B cell (primary cell): ENCODE data around the gene ATP5F1E. TPM values are rescaled to one million over a fixed set of nuclear protein-coding genes. Genes with fewer than 3 reads are reported as not detected.

Experiments used
- ATAC-seq: fragments of 200-7000 bp; cut with Tn5 transposase; one replicate; pipeline ENCODE4 v1.10.0; 2021; ENCODE audit warnings: low read depth, mild to moderate bottlenecking, moderate number of reproducible peaks, moderate library complexity
- CTCF ChIA-PET: fragments of 350-600 bp; sonication (Branson Sonifier 250); formaldehyde crosslinking; loops from one replicate; lab custom pipeline; 2021; ENCODE audit warnings: antibody characterized with exemption, inconsistent platforms; lab: Charles Lee
- POLR2A ChIA-PET: fragments of 350-600 bp; sonication (Branson Sonifier 250); formaldehyde crosslinking; loops from one replicate; lab custom pipeline; 2021; ENCODE audit warnings: antibody characterized with exemption; lab: Charles Lee
- DNase-seq: peaks from one replicate; pipeline ENCODE4 v3.0.0; 2013
- H2AFZ ChIP-seq: 2 replicates; pipeline ENCODE4 v1.6.1; 2012; ENCODE audit warnings: mild to moderate bottlenecking, low read depth, low read length; ENCODE audit not compliant: insufficient read depth, poor library complexity, severe bottlenecking
- H3K27ac ChIP-seq, 2 donors: 1 replicate in 1 of 2; 2 replicates in 1 of 2; pipeline ENCODE4 v1.5.1; 2012 to 2013; ENCODE audit warnings: low read length in 2 of 2, mild to moderate bottlenecking in 2 of 2, moderate library complexity in 1 of 2
- H3K27me3 ChIP-seq, 4 experiments: fragments of 200-600 bp in 1 of 4; sonication (generic) in 1 of 4; replicated peaks in 1 of 4; 1 replicate in 2 of 4; 2 replicates in 2 of 4; pipeline versions ENCODE4 v1.6.1 to v1.7.0; 2013 to 2016; ENCODE audit warnings: low read length in 3 of 4, mild to moderate bottlenecking in 2 of 4, mixed read lengths in 1 of 4, moderate library complexity in 1 of 4; ENCODE audit not compliant: insufficient read depth in 4 of 4, control insufficient read depth in 3 of 4; ENCODE audit errors: control extremely low read depth in 1 of 4
- H3K36me3 ChIP-seq, 2 experiments: replicated peaks in 1 of 2; 1 replicate in 1 of 2; 2 replicates in 1 of 2; pipeline versions ENCODE4 v1.6.1 to v1.7.1; 2013; ENCODE audit warnings: low read length in 1 of 2; ENCODE audit not compliant: insufficient read depth in 2 of 2, control insufficient read depth in 1 of 2; ENCODE audit errors: control extremely low read depth in 1 of 2, extremely low read depth in 1 of 2
- H3K4me1 ChIP-seq, 2 donors: fragments of 200-600 bp in 1 of 2; sonication (generic) in 1 of 2; 1 replicate in 1 of 2; 2 replicates in 1 of 2; pipeline versions ENCODE4 v1.5.1 to v1.6.1; 2013 to 2017; ENCODE audit warnings: low read length in 2 of 2; ENCODE audit not compliant: control insufficient read depth in 2 of 2, insufficient read depth in 2 of 2
- H3K4me2 ChIP-seq: replicated peaks from 2 replicates; pipeline ENCODE3; 2012; ENCODE audit warnings: mild to moderate bottlenecking, low read depth, low read length; ENCODE audit not compliant: poor library complexity, severe bottlenecking
- H3K4me3 ChIP-seq, 5 experiments: fragments of 200-600 bp in 1 of 5; sonication (generic) in 1 of 5; 1 replicate in 3 of 5; 2 replicates in 2 of 5; pipeline versions ENCODE4 v1.5.1 to v1.7.0; 2011 to 2016; ENCODE audit warnings: low read length in 4 of 5, mild to moderate bottlenecking in 4 of 5, low read depth in 2 of 5, control low read depth in 1 of 5, moderate library complexity in 1 of 5; ENCODE audit not compliant: insufficient read depth in 1 of 5; ENCODE audit errors: control extremely low read depth in 1 of 5, extremely low read depth in 1 of 5
- H3K79me2 ChIP-seq: fragments of 200-600 bp; sonication (generic); one replicate; pipeline ENCODE4 v1.6.0; 2016; ENCODE audit warnings: low read length; ENCODE audit not compliant: control insufficient read depth, insufficient read depth
- H3K9ac ChIP-seq: fragments of 200-600 bp; sonication (generic); 2 replicates; pipeline ENCODE4 v1.6.1; 2017; ENCODE audit warnings: mild to moderate bottlenecking, low read length, moderate library complexity
- H3K9me3 ChIP-seq, 3 donors: one replicate each; pipeline versions ENCODE4 v1.6.1 to v1.7.1; 2013; ENCODE audit warnings: low read length in 2 of 3; ENCODE audit not compliant: control insufficient read depth in 2 of 3, insufficient read depth in 1 of 3; ENCODE audit errors: control extremely low read depth in 1 of 3
- H4K20me1 ChIP-seq: 2 replicates; pipeline ENCODE4 v1.6.0; 2012; ENCODE audit warnings: mild to moderate bottlenecking, low read length; ENCODE audit not compliant: insufficient read depth, control insufficient read depth, poor library complexity, severe bottlenecking
- H3K27ac Mint-ChIP-seq: one replicate; pipeline ENCODE4 v1.8.0; 2021; ENCODE audit warnings: mixed read lengths
- H3K27me3 Mint-ChIP-seq: one replicate; pipeline ENCODE4 v1.8.0; 2021; ENCODE audit warnings: mixed read lengths
- H3K4me1 Mint-ChIP-seq: one replicate; pipeline ENCODE4 v1.8.0; 2021; ENCODE audit warnings: mixed read lengths
- H3K4me3 Mint-ChIP-seq: one replicate; pipeline ENCODE4 v1.8.0; 2021; ENCODE audit warnings: mixed read lengths
- H3K9me3 Mint-ChIP-seq: one replicate; pipeline ENCODE4 v1.8.0; 2022; ENCODE audit warnings: mixed read lengths; ENCODE audit not compliant: insufficient read depth
- CTCF ChIP-seq: fragments of 200-600 bp; IDR thresholded peaks from one replicate; pipeline ENCODE4 v1.8.0; 2022; ENCODE audit warnings: antibody characterized with exemption, mild to moderate bottlenecking
- EZH2 ChIP-seq: IDR thresholded peaks from 2 replicates; pipeline ENCODE4 v1.6.1; 2012; ENCODE audit warnings: borderline replicate concordance, low read depth, mild to moderate bottlenecking, moderate library complexity, low read length; ENCODE audit not compliant: insufficient read depth, poor library complexity, severe bottlenecking
- WGBS: methylation state at CpG from one replicate; pipeline ENCODE4 v1.1.5; 2013; ENCODE audit warnings: missing lambda C conversion rate; ENCODE audit not compliant: insufficient coverage; 5-methylcytosine and 5-hydroxymethylcytosine counted together
- intact Hi-C: fragments of 100-400 bp; cut with micrococcal nuclease; formaldehyde crosslinking; loops from one replicate; pipeline ENCODE4 v1.10.0; 2022
- polyA plus RNA-seq: library from polyadenylated mRNA; depleted of rRNA; stranded (reverse); fragments of >200 nt; gene quantifications from 2 replicates; pipeline ENCODE4 v1.2.3, GENCODE V29; 2012
- total RNA-seq, 2 donors: library from RNA; stranded (reverse); fragments of 120-200 nt in 1 of 2; gene quantifications; 1 replicate in 1 of 2; 2 replicates in 1 of 2; pipeline versions ENCODE4 v1.2.3 to v1.2.4, GENCODE V29; 2013 to 2022

ATP5F1E gene
- total and polyA plus RNA-seq, 2 donors (not counting 1 experiment from before 2014, with no cell fraction given): 22.2 to 55.0 TPM

GRCh38 chr20:59006864-59007664 lies 25.1 kb downstream of the ATP5F1E start, which contains the start of gene CTSZ:
Gene CTSZ (minus strand): TSS chr20:59007254. CDS start chr20:59007128, 126 bp downstream.
- Histone ChIP-seq H4K20me1 (peaks cover 35% of the 10 kb centered on the region), H3K4me1 (peaks cover 45 to 65% of the 10 kb centered on the region in 2 donors), H3K4me2 (peak within 1 kb of the TSS; percentile 86), H3K27me3 (no peaks in the 10 kb centered on the region), H3K4me3 (peak within 1 kb of the TSS; percentile 79 to 91 (median 88)), H3K9me3 (peaks cover 0 to 6% (median 0%) of the 10 kb centered on the region in 3 donors), H3K9ac (peak within 1 kb of the TSS; percentile 80), H3K27ac (peak within 1 kb of the TSS; percentile 97), H3K79me2 (peaks cover 55% of the 10 kb centered on the region), H2AFZ (peak within 1 kb of the TSS; percentile 64), H3K36me3 (peaks cover 0 to 20% of the 10 kb centered on the region in 2 experiments)
- H3K27ac Mint-ChIP-seq: peak within 1 kb of the TSS; percentile 99
- TF ChIP-seq EZH2: no peak
- no peak for TF ChIP-seq CTCF
- peak; percentile 60 for DNase-seq
- no peaks in the 10 kb centered on the region for H3K27me3 Mint-ChIP-seq
- ChIA-PET POLR2A (interaction anchor here (1.0 to 3.1 kb wide), 4 partner anchors 25 to 99 kb away, joined by 4 to 30 read pairs (median 13); partner anchors contain the start of gene ATP5F1E), CTCF (interaction anchor here (1.1 to 3.3 kb wide), 4 partner anchors 11 to 26 kb away, joined by 3 to 32 read pairs (median 12); partner anchors contain the start of genes ATP5F1E and NELFCD)
- peak; percentile 23 for ATAC-seq
- H3K9me3 Mint-ChIP-seq: no peaks in the 10 kb centered on the region
- intact Hi-C loops: loop anchor here (1.0 to 10.0 kb wide), 5 partner anchors 9 to 1612 kb away; partner anchors contain the start of genes ATP5F1E and RBM38
- peaks cover 71% of the 10 kb centered on the region for H3K4me1 Mint-ChIP-seq
- under 1% methylated on average over 82 of the region's 82 CpGs for WGBS
- peak within 1 kb of the TSS; percentile 98 for H3K4me3 Mint-ChIP-seq
